Subcutaneous preadipocyte (primary cell): Measurements from ENCODE around the gene PIN4. TPM values are rescaled to one million over a fixed set of nuclear protein-coding genes. Genes with fewer than 3 reads are reported as not detected.

Experiments
- total RNA-seq: library from RNA; depleted of rRNA; stranded (reverse); fragments of >200 nt; gene quantifications from 2 replicates; pipeline ENCODE4 v1.2.3, GENCODE V29; 2012

PIN4 gene
- total RNA-seq = 6.2 and 10.4 TPM in 2 replicates

GRCh38 chrX:72181178-72182125 lies at the start of gene PIN4:
PIN4 (plus strand) TSS chrX:72181757; CDS start chrX:72181786, 29 bp downstream.

GRCh38 chrX:72238721-72239475 lies 57.3 kb downstream of the PIN4 start, which contains the start of gene ERCC6L:
ERCC6L (minus strand) TSS chrX:72239027; CDS start chrX:72238911, 116 bp downstream.

Other genes starting within 250 kb of the PIN4 start
- 1.1 and 1.2 TPM in 2 replicates for gene RTL5, start 49.8 kb upstream of the PIN4 start, total RNA-seq
- 3.7 and 9.8 TPM in 2 replicates for gene ERCC6L, start 57.3 kb downstream of the PIN4 start, total RNA-seq
- 829 and 1,547 TPM in 2 replicates for gene RPS4X, start 95.5 kb downstream of the PIN4 start, total RNA-seq
- gene CITED1, start 124.2 kb downstream of the PIN4 start, total RNA-seq = 0.37 and 2.0 TPM in 2 replicates